OCI-LY1 (cell line): ENCODE measurements around the gene AR.

Experiments used
- EZH2 ChIP-seq: fragments of 200-600 bp; sonication (generic), shearing (Covaris generic); IDR thresholded peaks from 2 replicates; pipeline ENCODE4 v1.8.0; 2017; ENCODE audit warnings: borderline replicate concordance, mixed run types, mild to moderate bottlenecking, antibody characterized with exemption, low read length, moderate library complexity, mixed read lengths
- TF ChIP-seq, protein P1 (sequence below): fragments of 200-600 bp; sonication (generic), shearing (Covaris generic); IDR thresholded peaks from 2 replicates; pipeline ENCODE4 v1.5.1; 2017; ENCODE audit warnings: mild to moderate bottlenecking, antibody characterized with exemption, low read length, moderate library complexity, mixed read lengths

DNA sequence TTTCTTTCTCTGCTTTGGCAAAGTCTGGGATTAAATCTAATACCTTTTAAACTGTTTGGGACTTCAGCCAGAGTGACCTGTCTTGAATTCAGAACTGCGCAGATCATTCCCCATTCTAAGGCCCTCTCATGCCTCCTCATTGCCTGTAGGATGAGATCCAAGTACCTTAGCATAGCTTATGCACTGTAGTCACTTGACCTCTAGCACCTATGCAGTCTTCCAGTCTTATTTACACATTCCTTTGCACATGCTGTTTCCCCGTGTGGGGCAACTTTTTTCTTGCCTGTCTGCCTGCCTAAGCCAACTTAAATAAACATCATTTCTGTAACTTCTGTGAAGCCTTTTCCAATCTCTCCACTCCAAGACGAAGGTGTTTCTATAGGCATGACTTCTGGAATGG, 68.4 kb downstream of the AR start:
- TF ChIP-seq, protein P1, sequence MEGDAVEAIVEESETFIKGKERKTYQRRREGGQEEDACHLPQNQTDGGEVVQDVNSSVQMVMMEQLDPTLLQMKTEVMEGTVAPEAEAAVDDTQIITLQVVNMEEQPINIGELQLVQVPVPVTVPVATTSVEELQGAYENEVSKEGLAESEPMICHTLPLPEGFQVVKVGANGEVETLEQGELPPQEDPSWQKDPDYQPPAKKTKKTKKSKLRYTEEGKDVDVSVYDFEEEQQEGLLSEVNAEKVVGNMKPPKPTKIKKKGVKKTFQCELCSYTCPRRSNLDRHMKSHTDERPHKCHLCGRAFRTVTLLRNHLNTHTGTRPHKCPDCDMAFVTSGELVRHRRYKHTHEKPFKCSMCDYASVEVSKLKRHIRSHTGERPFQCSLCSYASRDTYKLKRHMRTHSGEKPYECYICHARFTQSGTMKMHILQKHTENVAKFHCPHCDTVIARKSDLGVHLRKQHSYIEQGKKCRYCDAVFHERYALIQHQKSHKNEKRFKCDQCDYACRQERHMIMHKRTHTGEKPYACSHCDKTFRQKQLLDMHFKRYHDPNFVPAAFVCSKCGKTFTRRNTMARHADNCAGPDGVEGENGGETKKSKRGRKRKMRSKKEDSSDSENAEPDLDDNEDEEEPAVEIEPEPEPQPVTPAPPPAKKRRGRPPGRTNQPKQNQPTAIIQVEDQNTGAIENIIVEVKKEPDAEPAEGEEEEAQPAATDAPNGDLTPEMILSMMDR, result no peak
- TF ChIP-seq EZH2, result no peak
